ENCODE measurements around the gene OR12D2. TPM values are rescaled to one million over a fixed set of nuclear protein-coding genes. Genes with fewer than 3 reads are reported as not detected.
"Not testable (repeated sequence)": the region's sequence is repeated elsewhere in the genome, so short reads cannot be mapped to it uniquely, and the experiment has no call there.

OR12D2 gene
- total RNA-seq, 1 experiment from 2014 or later: not detected

GRCh38 chr6:29436730-29437129 is 41.3 kb downstream of the OR12D2 start:
- not testable (repeated sequence) for H3K4me3 ChIP-seq; H3K27ac ChIP-seq; DNase-seq; H3K9me3 ChIP-seq (replicated peaks); H3K36me3 ChIP-seq; H3K27me3 ChIP-seq; H3K4me1 ChIP-seq

GRCh38 chr6:29439006-29439405 is 43.6 kb downstream of the OR12D2 start, which contains the start of gene OR10C1:
Gene OR10C1 (plus strand): TSS chr6:29439306. CDS start chr6:29440016, 710 bp downstream.
- Histone ChIP-seq H3K27ac (no peak within 1 kb of the TSS), H3K27me3 (no peaks in the 10 kb centered on the region), H3K9me3 (replicated peaks) (no peaks in the 10 kb centered on the region), H3K4me1 (no peaks in the 10 kb centered on the region), H3K4me3 (no peak within 1 kb of the TSS), H3K36me3 (no peaks in the 10 kb centered on the region)
- no peak for DNase-seq

- no peak for DNase-seq
- no peak overlapping the region for H3K4me3 ChIP-seq
- H3K36me3 ChIP-seq: no peaks in the 10 kb centered on the region
- H3K4me1 ChIP-seq: no peaks in the 10 kb centered on the region
- no peaks in the 10 kb centered on the region for H3K27me3 ChIP-seq
- H3K27ac ChIP-seq: no peak overlapping the region
- no peaks in the 10 kb centered on the region for H3K9me3 ChIP-seq (replicated peaks)
These were observed 47.3 kb downstream of the OR12D2 start for GRCh38 chr6:29442719-29443118.

GRCh38 chr6:29444031-29444430 is 48.6 kb downstream of the OR12D2 start:
- H3K4me1 ChIP-seq; H3K27ac ChIP-seq; H3K9me3 ChIP-seq (replicated peaks); DNase-seq; H3K36me3 ChIP-seq; H3K27me3 ChIP-seq; H3K4me3 ChIP-seq: not testable (repeated sequence)

Other genes with a start within 250 kb of the OR12D2 start
- not detected in 2 replicates for gene OR2J2, start 224.7 kb upstream of the OR12D2 start, total RNA-seq (2014; rRNA removed; shearing (Covaris generic))
- not detected in 2 replicates for gene OR14J1, start 93.9 kb upstream of the OR12D2 start, total RNA-seq (2014; rRNA removed; shearing (Covaris generic))
- gene OR5V1, start 26.8 kb upstream of the OR12D2 start, total RNA-seq (2014; rRNA removed; shearing (Covaris generic)): not detected in 2 replicates
- gene OR12D3, start 20.3 kb upstream of the OR12D2 start, total RNA-seq (2014; rRNA removed; shearing (Covaris generic)): not detected in 2 replicates
- not detected in 2 replicates for gene OR12D1, start 19.3 kb downstream of the OR12D2 start, total RNA-seq (2014; rRNA removed; shearing (Covaris generic))
- gene OR10C1, start 43.7 kb downstream of the OR12D2 start, total RNA-seq (2014; rRNA removed; shearing (Covaris generic)): not detected in 2 replicates
- not detected in 2 replicates for gene OR11A1, start 61.4 kb downstream of the OR12D2 start, total RNA-seq (2014; rRNA removed; shearing (Covaris generic))
- gene OR2H1, start 61.5 kb downstream of the OR12D2 start, total RNA-seq (2014; rRNA removed; shearing (Covaris generic)): not detected in 2 replicates
- not detected in 2 replicates for gene MAS1L, start 92.3 kb downstream of the OR12D2 start, total RNA-seq (2014; rRNA removed; shearing (Covaris generic))
- not detected in 2 replicates for gene UBD, start 164.1 kb downstream of the OR12D2 start, total RNA-seq (2014; rRNA removed; shearing (Covaris generic))
- not detected in 2 replicates for gene OR2H2, start 189.5 kb downstream of the OR12D2 start, total RNA-seq (2014; rRNA removed; shearing (Covaris generic))
- 5.5 and 12.1 TPM in 2 replicates for gene GABBR1, start 237.6 kb downstream of the OR12D2 start, total RNA-seq (2014; rRNA removed; shearing (Covaris generic))